NCI-H1436 (cell line): Measurements from ENCODE around the gene USP44.
A peak's percentile ranks its signal among the peaks of the same experiment; 100 is the strongest.
"Not testable (repeated sequence)": the region's sequence is repeated elsewhere in the genome, so short reads cannot be mapped to it uniquely, and the experiment has no call there.

Experiments
- DNase-seq: peaks from one replicate; lab custom pipeline; 2025; lab: John Stamatoyannopoulos, UW

The USP44 gene

GRCh38 chr12:95506707-95507523 lies 44.4 kb downstream of the USP44 start:
- DNase-seq, result no peak

- DNase-seq, result no peak
Measured at GRCh38 chr12:95505039-95505438, 46.2 kb downstream of the USP44 start.

GRCh38 chr12:95504140-95504539 lies 47.1 kb downstream of the USP44 start:
- no peak for DNase-seq

GRCh38 chr12:95499772-95500171 lies 51.5 kb downstream of the USP44 start:
- no peak for DNase-seq

GRCh38 chr12:95498968-95499367 lies 52.3 kb downstream of the USP44 start:
- no peak for DNase-seq

GRCh38 chr12:95497031-95497430 lies 54.2 kb downstream of the USP44 start:
- no peak for DNase-seq

GRCh38 chr12:95495433-95495832 lies 55.8 kb downstream of the USP44 start:
- no peak for DNase-seq

- DNase-seq, result no peak
Measured at GRCh38 chr12:95494888-95495287, 56.4 kb downstream of the USP44 start.

GRCh38 chr12:95492462-95492861 lies 58.8 kb downstream of the USP44 start:
- DNase-seq, result no peak

GRCh38 chr12:95487024-95487423 lies 64.3 kb downstream of the USP44 start:
- no peak for DNase-seq

- no peak for DNase-seq
Measured at GRCh38 chr12:95484524-95484923, 66.8 kb downstream of the USP44 start.

- not testable (repeated sequence) for DNase-seq
Measured at GRCh38 chr12:95482564-95482963, 68.7 kb downstream of the USP44 start.

GRCh38 chr12:95481888-95482287 lies 69.4 kb downstream of the USP44 start:
- no peak for DNase-seq

GRCh38 chr12:95481072-95481471 lies 70.2 kb downstream of the USP44 start:
- no peak for DNase-seq

GRCh38 chr12:95480230-95480629 lies 71.0 kb downstream of the USP44 start:
- no peak for DNase-seq

- DNase-seq, result no peak
Measured at GRCh38 chr12:95474660-95474958, 76.7 kb downstream of the USP44 start.

- peak; percentile 80 for DNase-seq
Measured at GRCh38 chr12:95473884-95474659, 77.2 kb downstream of the USP44 start, which contains the start of gene METAP2. TSS of gene METAP2 (plus strand) at chr12:95474152. CDS start at chr12:95474180, 28 bp downstream.

GRCh38 chr12:95473231-95473883 lies 77.9 kb downstream of the USP44 start:
- DNase-seq, result no peak

- DNase-seq, result no peak
Measured at GRCh38 chr12:95470300-95470699, 81.0 kb downstream of the USP44 start.
